ENCODE results near the gene ZDHHC24. TPM values are rescaled to one million over a fixed set of nuclear protein-coding genes. Genes with fewer than 3 reads are reported as not detected.

ZDHHC24 gene
- polyA plus RNA-seq, 1 experiment = 11.9 TPM

DNA sequence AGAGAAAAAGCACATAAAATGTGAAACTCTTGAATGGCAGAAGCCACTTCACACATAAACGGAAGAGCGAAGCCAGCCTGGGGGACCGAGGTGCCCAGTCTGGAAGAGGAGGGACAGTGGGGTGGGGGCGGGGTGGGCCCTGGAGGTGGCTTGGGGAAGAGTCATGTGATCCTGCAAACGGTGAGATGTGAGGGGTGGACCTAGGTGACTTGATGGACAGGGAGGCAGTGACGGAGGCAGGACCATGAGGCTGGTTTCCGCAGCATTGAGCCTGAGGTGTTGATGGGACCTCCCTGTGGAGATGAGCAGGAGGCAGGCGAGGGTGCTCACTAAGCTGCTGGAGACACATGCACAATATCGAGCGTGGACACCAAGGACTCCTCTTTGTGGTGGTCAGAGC lies 16.8 kb downstream of the ZDHHC24 start:
- Histone ChIP-seq H3K4me3 (ENCODE audit: low read depth, low read length) (no peak overlapping the region), H3K36me3 (ENCODE audit: control insufficient read depth, insufficient read depth, low read length) (peaks cover 3% of the 10 kb centered on the region; the same call in 1 of the 2 replicates), H3K27me3 (ENCODE audit: control insufficient read depth, insufficient read depth, low read length) (no peaks in the 10 kb centered on the region)
- DNase-seq (ENCODE audit: low read depth) = no peak
- ChIA-PET CTCF (interaction anchor here (0.5 kb wide), 1 partner anchor 166 kb away, joined by 3 read pairs; no protein-coding TSS in a partner anchor), POLR2A (no interaction called here)
- TF ChIP-seq, protein P1, sequence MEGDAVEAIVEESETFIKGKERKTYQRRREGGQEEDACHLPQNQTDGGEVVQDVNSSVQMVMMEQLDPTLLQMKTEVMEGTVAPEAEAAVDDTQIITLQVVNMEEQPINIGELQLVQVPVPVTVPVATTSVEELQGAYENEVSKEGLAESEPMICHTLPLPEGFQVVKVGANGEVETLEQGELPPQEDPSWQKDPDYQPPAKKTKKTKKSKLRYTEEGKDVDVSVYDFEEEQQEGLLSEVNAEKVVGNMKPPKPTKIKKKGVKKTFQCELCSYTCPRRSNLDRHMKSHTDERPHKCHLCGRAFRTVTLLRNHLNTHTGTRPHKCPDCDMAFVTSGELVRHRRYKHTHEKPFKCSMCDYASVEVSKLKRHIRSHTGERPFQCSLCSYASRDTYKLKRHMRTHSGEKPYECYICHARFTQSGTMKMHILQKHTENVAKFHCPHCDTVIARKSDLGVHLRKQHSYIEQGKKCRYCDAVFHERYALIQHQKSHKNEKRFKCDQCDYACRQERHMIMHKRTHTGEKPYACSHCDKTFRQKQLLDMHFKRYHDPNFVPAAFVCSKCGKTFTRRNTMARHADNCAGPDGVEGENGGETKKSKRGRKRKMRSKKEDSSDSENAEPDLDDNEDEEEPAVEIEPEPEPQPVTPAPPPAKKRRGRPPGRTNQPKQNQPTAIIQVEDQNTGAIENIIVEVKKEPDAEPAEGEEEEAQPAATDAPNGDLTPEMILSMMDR (IDR thresholded peaks at IDR 0.05; ENCODE audit: insufficient read depth, low read depth, low read length) = no peak

DNA sequence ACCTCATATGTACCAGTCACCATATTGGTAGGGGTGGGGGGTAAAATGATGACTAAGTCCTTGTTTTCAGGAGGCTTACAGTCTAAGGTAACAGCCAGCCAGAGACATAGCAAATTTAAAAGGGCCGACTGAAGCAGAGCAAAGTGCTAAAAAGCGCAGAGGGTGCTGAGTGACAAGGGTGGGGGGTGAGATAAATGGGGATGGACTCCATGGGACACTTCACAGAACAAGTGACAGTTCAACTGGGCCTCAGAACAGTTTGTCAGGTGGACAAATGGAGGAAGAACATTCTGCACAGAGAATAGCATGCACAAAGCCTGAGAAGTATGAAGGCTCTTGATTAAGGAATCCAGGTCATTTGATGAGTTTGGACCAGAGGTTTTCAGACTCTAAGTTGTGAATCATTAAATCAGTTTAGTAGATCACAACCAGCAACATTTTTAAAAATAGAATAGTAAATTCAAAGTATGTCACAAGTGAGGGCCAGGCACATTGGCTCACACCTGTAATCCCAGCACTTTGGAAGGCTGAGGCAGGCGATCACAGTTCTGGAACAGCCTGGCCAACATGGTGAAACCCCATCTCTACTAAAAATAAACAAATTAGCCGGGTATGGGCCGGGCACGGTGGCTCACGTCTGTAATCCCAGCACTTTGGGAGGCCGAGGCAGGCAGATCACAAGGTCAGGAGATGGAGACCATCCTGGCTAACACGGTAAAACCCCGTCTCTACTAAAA lies 21.4 kb downstream of the ZDHHC24 start:
- ChIA-PET POLR2A (no interaction called here), CTCF (no interaction called here)
- H3K4me3 ChIP-seq (ENCODE audit: low read depth, low read length) = no peak overlapping the region
- peaks cover 13% of the 10 kb centered on the region for H3K36me3 ChIP-seq (ENCODE audit: control insufficient read depth, insufficient read depth, low read length)
- TF ChIP-seq, protein P1 (IDR thresholded peaks at IDR 0.05; ENCODE audit: insufficient read depth, low read depth, low read length) = no peak
- no peak for DNase-seq (ENCODE audit: low read depth)
- H3K27me3 ChIP-seq (ENCODE audit: control insufficient read depth, insufficient read depth, low read length) = no peaks in the 10 kb centered on the region

DNA sequence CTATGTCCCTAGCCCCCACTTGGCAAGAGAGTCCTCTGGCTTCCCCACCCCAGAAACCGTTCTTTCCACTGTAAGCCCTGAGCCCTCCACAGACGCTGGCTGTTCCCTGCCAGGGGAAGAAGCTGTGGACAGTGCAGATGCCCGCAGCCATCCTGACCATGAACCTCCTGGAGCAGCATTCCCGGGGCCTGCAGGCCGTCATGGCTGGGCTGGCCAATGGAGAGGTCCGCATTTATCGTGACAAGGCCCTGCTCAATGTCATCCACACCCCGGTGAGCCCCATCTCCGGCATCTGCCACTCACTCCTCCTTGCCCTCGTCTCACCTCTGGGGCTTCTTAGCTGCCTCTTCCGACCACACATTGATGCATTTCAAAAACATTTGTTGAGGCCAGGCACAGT lies 22.2 kb downstream of the ZDHHC24 start:
- no peak for DNase-seq (ENCODE audit: low read depth)
- Histone ChIP-seq H3K27me3 (ENCODE audit: control insufficient read depth, insufficient read depth, low read length) (no peaks in the 10 kb centered on the region), H3K4me3 (ENCODE audit: low read depth, low read length) (no peak overlapping the region), H3K36me3 (ENCODE audit: control insufficient read depth, insufficient read depth, low read length) (peaks cover 15% of the 10 kb centered on the region)
- CTCF ChIA-PET = no interaction called here
- POLR2A ChIA-PET = no interaction called here
- TF ChIP-seq, protein P1 (IDR thresholded peaks at IDR 0.05; ENCODE audit: insufficient read depth, low read depth, low read length) = no peak

DNA sequence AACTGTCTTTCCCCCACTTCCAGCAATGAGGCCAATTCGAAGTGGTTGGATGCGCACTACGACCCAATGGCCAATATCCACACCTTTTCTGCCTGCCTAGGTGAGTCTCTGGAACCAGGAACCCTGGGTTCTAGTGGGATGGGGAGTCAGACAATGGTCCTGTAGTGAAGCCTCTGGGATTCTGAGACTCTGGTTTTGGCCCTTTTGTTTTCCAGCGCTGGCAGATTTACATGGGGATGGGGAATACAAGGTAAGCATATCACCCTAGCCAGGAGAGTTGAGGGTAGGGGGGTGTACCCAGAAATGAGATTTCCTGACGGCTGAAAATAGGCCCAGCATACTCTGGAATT lies 34.9 kb downstream of the ZDHHC24 start:
- TF ChIP-seq, protein P1 (IDR thresholded peaks at IDR 0.05; ENCODE audit: insufficient read depth, low read depth, low read length) = no peak
- CTCF ChIA-PET = interaction anchor here (0.7 kb wide), 1 partner anchor 48 kb away, joined by 3 read pairs; no protein-coding TSS in a partner anchor

DNA sequence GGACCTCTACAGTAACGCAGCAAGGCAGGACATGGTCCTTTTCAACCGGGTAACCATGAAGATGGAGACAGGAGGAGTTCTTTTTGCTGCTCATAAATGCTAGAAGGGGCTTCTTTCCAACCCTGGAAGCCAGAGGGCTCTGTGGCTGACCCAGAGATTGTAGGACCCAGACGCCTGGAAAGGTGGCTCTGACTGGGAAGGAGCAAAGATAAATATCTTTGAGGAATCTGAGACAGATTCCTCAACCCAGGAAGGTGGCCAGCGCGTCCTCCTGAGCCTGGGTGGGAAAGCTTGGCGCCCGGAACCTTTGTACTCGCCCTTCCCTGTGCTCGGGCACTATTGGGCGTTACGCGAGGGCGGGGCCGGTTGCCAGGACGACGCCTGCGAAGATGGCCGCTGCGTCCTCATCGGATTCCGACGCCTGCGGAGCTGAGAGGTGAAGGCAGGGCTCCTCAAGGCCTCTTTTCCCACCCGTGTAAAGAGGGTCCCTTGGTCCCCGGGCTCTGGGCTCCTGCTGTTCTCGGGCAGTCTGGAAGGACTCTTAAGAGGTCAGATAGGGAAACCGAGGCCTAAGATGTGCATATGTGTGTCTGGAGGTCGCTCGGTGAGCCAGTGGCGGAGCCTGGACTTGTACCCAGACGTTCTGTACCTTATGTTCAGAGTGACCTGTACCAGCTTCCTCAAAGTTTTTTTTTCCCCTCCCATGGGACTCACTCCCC lies 35.4 kb downstream of the ZDHHC24 start, which contains the start of gene BBS1:
Gene BBS1, plus strand, starts transcription at position 365 of the 719 bp plus-strand sequence. Its CDS starts 25 bp downstream, at position 390.
- Histone ChIP-seq H3K27me3 (ENCODE audit: control insufficient read depth, insufficient read depth, low read length) (no peaks in the 10 kb centered on the region), H3K4me3 (ENCODE audit: low read depth, low read length) (peak within 1 kb of the TSS; percentile 80), H3K36me3 (ENCODE audit: control insufficient read depth, insufficient read depth, low read length) (peaks cover 8% of the 10 kb centered on the region)
- DNase-seq (ENCODE audit: low read depth) = peak; percentile 3
- CTCF ChIA-PET = interaction anchor here (0.7 kb wide), 1 partner anchor 49 kb away, joined by 3 read pairs; no protein-coding TSS in a partner anchor
- TF ChIP-seq, protein P1 (IDR thresholded peaks at IDR 0.05; ENCODE audit: insufficient read depth, low read depth, low read length) = peak; percentile 8; the same call in 1 of the 2 replicates
- POLR2A ChIA-PET = no interaction called here

More for the DNA sequence above, 34.9 kb downstream of the ZDHHC24 start:
- H3K27me3 ChIP-seq (ENCODE audit: control insufficient read depth, insufficient read depth, low read length) = no peaks in the 10 kb centered on the region
- POLR2A ChIA-PET = no interaction called here
- DNase-seq (ENCODE audit: low read depth) = no peak
- H3K36me3 ChIP-seq (ENCODE audit: control insufficient read depth, insufficient read depth, low read length) = peaks cover 10% of the 10 kb centered on the region
- peak overlapping the region; percentile 80 for H3K4me3 ChIP-seq (ENCODE audit: low read depth, low read length)
